Keratinocyte (primary cell): Measurements from ENCODE around the gene COL9A3.

Source experiments
- CTCF ChIP-seq, 3 experiments: IDR thresholded peaks in 1 of 3; conservative IDR thresholded peaks in 1 of 3; optimal IDR thresholded peaks in 1 of 3; 2 replicates in 2 of 3; 3 replicates in 1 of 3; pipeline versions ENCODE3 to v1.5.1; 2011; ENCODE audit warnings: low read length in 3 of 3, mild to moderate bottlenecking in 3 of 3, moderate library complexity in 2 of 3, control low read depth in 1 of 3, inconsistent platforms in 1 of 3; ENCODE audit not compliant: insufficient read depth in 2 of 3; ENCODE audit errors: extremely low read depth in 1 of 3
- EZH2 ChIP-seq: IDR thresholded peaks from one replicate; pipeline ENCODE4 v1.6.1; 2012; ENCODE audit warnings: inconsistent platforms, mild to moderate bottlenecking, low read length, moderate library complexity

GRCh38 chr20:62811320-62811719 lies 5.5 kb upstream of the COL9A3 start:
- TF ChIP-seq EZH2 = no peak
- TF ChIP-seq CTCF (optimal IDR thresholded peaks at IDR 0.05 in 1 of 3, IDR thresholded peaks at IDR 0.05 in 1 of 3, conservative IDR thresholded peaks at IDR 0.05 in 1 of 3; ENCODE audit: extremely low read depth in 1 of 3, insufficient read depth in 2 of 3, low read length in 3 of 3) = no peak
